GM19438 (cell line): Measurements from ENCODE around the gene CENPVL2.
"Not testable (repeated sequence)": the region's sequence is repeated elsewhere in the genome, so short reads cannot be mapped to it uniquely, and the experiment has no call there.

Experiments
- ATAC-seq: cut with Tn5 transposase; IDR thresholded peaks from one replicate; pipeline ENCODE4 v1.9.1; 2021; ENCODE audit warnings: low read depth; ENCODE audit not compliant: unreplicated experiment

The CENPVL2 gene

GRCh38 chrX:51682720-51683062, at the start of gene CENPVL2:
CENPVL2 (minus strand) TSS chrX:51682831; CDS start chrX:51682831, 0 bp downstream.
- not testable (repeated sequence) for ATAC-seq

- ATAC-seq, result no peak
Observed at GRCh38 chrX:51728202-51728601, 45.6 kb upstream of the CENPVL2 start.

GRCh38 chrX:51712943-51713647, 30.5 kb upstream of the CENPVL2 start:
- not testable (repeated sequence) for ATAC-seq

- ATAC-seq, result not testable (repeated sequence)
Observed at GRCh38 chrX:51710277-51711164, 27.9 kb upstream of the CENPVL2 start, which contains the start of gene CENPVL1. CENPVL1 (plus strand) TSS chrX:51710512; CDS start chrX:51710512, 0 bp downstream.

GRCh38 chrX:51697397-51697796, 14.8 kb upstream of the CENPVL2 start:
- no peak for ATAC-seq

GRCh38 chrX:51694254-51694653, 11.6 kb upstream of the CENPVL2 start:
- ATAC-seq, result no peak

GRCh38 chrX:51681808-51682719, 567 bp downstream of the CENPVL2 start:
- ATAC-seq, result not testable (repeated sequence)

- not testable (repeated sequence) for ATAC-seq
Observed at GRCh38 chrX:51679689-51680433, 2.8 kb downstream of the CENPVL2 start.

GRCh38 chrX:51665981-51666380, 16.6 kb downstream of the CENPVL2 start:
- ATAC-seq, result no peak

GRCh38 chrX:51643377-51643776, 39.3 kb downstream of the CENPVL2 start:
- no peak for ATAC-seq

- no peak for ATAC-seq
Observed at GRCh38 chrX:51641421-51642021, 41.1 kb downstream of the CENPVL2 start.

GRCh38 chrX:51636511-51636910, 46.1 kb downstream of the CENPVL2 start:
- ATAC-seq, result not testable (repeated sequence)
